Lung (tissue), 12 donors: ENCODE results near the gene LIPH. TPM values are rescaled to one million over a fixed set of nuclear protein-coding genes. Genes with fewer than 3 reads are reported as not detected.

Source experiments
- ATAC-seq: fragments of 200-7000 bp; cut with Tn5 transposase; one replicate; pipeline ENCODE4 v1.9.1; 2020; ENCODE audit warnings: moderate number of reproducible peaks; ENCODE audit not compliant: insufficient read depth, low FRiP score
- DNase-seq, 3 donors: peaks; one replicate each; pipeline ENCODE4 v3.0.0-alpha.2; 2013 to 2017
- H3K27ac ChIP-seq, 2 donors: one replicate each; pipeline ENCODE4 v1.5.1; 2013; ENCODE audit warnings: mild to moderate bottlenecking in 2 of 2, moderate library complexity in 2 of 2, control low read depth in 1 of 2, inconsistent platforms in 1 of 2, low read depth in 1 of 2, low read length in 1 of 2
- H3K27me3 ChIP-seq, 3 donors: one replicate each; pipeline ENCODE4 v1.5.1; 2013; ENCODE audit warnings: low read length in 2 of 3; ENCODE audit not compliant: control insufficient read depth in 3 of 3, insufficient read depth in 3 of 3
- H3K36me3 ChIP-seq, 4 donors: one replicate each; pipeline ENCODE4 v1.5.1; 2013; ENCODE audit warnings: low read length in 4 of 4, mild to moderate bottlenecking in 1 of 4, moderate library complexity in 1 of 4; ENCODE audit not compliant: control insufficient read depth in 4 of 4, insufficient read depth in 4 of 4
- H3K4me1 ChIP-seq, 5 donors: one replicate each; pipeline ENCODE4 v1.5.1; 2013; ENCODE audit warnings: low read length in 5 of 5, mild to moderate bottlenecking in 2 of 5, moderate library complexity in 1 of 5; ENCODE audit not compliant: control insufficient read depth in 5 of 5, insufficient read depth in 5 of 5
- H3K4me3 ChIP-seq: one replicate; pipeline ENCODE4 v1.5.1; 2013; ENCODE audit warnings: mild to moderate bottlenecking, control low read depth, moderate library complexity
- H3K9ac ChIP-seq, 2 donors: one replicate each; pipeline ENCODE4 v1.5.1; 2013; ENCODE audit warnings: low read length in 2 of 2, control low read depth in 1 of 2; ENCODE audit not compliant: insufficient read depth in 1 of 2
- H3K9me3 ChIP-seq, 4 donors: one replicate each; pipeline ENCODE4 v1.5.1; 2013; ENCODE audit warnings: low read length in 3 of 4, mild to moderate bottlenecking in 1 of 4, moderate library complexity in 1 of 4; ENCODE audit not compliant: control insufficient read depth in 4 of 4, insufficient read depth in 3 of 4
- WGBS, 2 donors: extraction: QIAGEN DNeasy Blood & Tissue Kit; methylation state at CpG; one replicate each; pipeline ENCODE4 v1.1.7; 2013; 5-methylcytosine and 5-hydroxymethylcytosine counted together
- polyA plus RNA-seq, 2 donors: library from polyadenylated mRNA; stranded (reverse); fragments of 200-250 nt; gene quantifications; one replicate each; pipeline ENCODE4 v1.2.1, GENCODE V29; 2013
- total RNA-seq, 2 donors: library from RNA; depleted of rRNA in 1 of 2; stranded (reverse); fragments of >200 nt in 1 of 2; gene quantifications; one replicate each; pipeline ENCODE4 v1.2.1, GENCODE V29; 2014 to 2021
- TF ChIP-seq, protein P1 (sequence below): IDR thresholded peaks from 2 replicates; pipeline ENCODE4 v1.5.1; 2012; ENCODE audit warnings: mild to moderate bottlenecking; ENCODE audit errors: control extremely low read depth, extremely low read depth
- donor health status: control.
- donor health status: control.
- donor health status: Bipolar disorder and iron deficiency.
- donor health status: healthy.
- donor health status: DM: yes; HTN: yes; CAD: no.

Gene LIPH
- total and polyA plus RNA-seq, 4 donors: 6.2 to 26.1 (median 15.0) TPM

DNA sequence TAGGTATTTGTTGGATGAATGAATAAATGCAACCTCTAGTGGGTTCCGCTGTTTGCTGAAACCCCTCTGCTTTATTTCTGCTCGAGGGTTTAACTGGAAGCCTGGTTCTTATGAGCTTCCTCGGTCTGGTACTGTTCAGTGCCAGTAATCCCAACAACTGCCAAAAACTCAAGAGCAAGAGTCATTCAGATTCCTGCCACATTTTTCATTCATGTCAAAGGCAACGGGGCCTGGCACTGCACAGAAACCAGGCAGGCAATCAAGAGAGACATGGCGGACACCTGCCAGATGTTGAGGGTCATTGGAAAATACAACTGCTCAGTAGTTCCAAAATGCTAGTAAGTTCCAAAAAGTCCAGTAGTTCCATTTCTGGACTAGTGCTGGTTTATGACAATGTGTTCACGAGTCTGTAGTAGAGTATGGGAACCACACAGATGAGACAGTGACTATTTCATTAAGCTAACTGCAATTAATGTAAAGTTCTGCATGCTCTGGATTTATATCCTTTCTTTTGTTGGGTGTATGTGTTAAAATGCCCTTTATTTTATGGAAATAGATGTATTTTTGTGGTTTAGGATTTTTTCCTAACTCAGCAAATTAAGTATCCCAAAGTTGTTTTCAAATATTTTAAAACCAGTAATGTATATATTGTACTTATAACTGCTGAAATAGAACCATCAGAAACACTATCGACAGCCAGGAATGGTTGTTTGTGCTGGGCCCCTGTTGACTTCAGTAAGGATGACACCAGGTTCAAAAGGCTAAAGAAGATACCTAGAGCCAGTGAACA lies 30.8 kb downstream of the LIPH start:
- H3K4me1 ChIP-seq: no peaks in the 10 kb centered on the region

DNA sequence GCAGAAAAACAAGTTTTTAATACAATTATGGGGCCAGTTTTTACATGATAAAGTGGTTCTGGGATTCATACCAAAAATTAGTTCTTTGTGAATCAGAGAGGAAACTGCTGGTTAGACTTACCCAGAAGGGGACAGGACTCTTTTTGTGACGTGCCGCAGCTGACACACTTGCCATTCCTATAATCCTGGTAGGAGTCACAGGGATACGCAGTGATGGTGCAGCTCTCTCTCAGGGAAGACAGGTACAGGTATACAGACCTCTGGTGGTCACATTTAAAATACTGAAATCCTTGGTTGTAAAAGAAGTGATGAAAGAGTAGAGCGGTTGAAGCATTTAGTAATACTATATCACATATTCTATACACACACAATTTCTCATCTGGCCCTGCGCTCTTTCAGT lies 33.4 kb downstream of the LIPH start:
- H3K4me3 ChIP-seq: no peak overlapping the region
- no peaks in the 10 kb centered on the region for H3K4me1 ChIP-seq
- DNase-seq: no peak
- peaks cover 0 to 2% (median 0%) of the 10 kb centered on the region in 3 donors for H3K27me3 ChIP-seq
- 85 to 91% methylated on average over 5 of the region's 5 CpGs for WGBS, 2 donors
- H3K27ac ChIP-seq: no peak overlapping the region
- H3K9ac ChIP-seq: no peak overlapping the region
- peaks cover 0 to 7% (median 0%) of the 10 kb centered on the region in 4 donors for H3K36me3 ChIP-seq
- H3K9me3 ChIP-seq: no peaks in the 10 kb centered on the region
- no peak for ATAC-seq
- TF ChIP-seq, protein P1, sequence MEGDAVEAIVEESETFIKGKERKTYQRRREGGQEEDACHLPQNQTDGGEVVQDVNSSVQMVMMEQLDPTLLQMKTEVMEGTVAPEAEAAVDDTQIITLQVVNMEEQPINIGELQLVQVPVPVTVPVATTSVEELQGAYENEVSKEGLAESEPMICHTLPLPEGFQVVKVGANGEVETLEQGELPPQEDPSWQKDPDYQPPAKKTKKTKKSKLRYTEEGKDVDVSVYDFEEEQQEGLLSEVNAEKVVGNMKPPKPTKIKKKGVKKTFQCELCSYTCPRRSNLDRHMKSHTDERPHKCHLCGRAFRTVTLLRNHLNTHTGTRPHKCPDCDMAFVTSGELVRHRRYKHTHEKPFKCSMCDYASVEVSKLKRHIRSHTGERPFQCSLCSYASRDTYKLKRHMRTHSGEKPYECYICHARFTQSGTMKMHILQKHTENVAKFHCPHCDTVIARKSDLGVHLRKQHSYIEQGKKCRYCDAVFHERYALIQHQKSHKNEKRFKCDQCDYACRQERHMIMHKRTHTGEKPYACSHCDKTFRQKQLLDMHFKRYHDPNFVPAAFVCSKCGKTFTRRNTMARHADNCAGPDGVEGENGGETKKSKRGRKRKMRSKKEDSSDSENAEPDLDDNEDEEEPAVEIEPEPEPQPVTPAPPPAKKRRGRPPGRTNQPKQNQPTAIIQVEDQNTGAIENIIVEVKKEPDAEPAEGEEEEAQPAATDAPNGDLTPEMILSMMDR: no peak

More for the DNA sequence above, 30.8 kb downstream of the LIPH start:
- Histone ChIP-seq H3K27me3 (peaks cover 0 to 2% (median 0%) of the 10 kb centered on the region in 3 donors), H3K4me3 (no peak overlapping the region), H3K36me3 (peaks cover 0 to 7% (median 0%) of the 10 kb centered on the region in 4 donors), H3K9me3 (no peaks in the 10 kb centered on the region), H3K9ac (no peak overlapping the region), H3K27ac (peak overlapping the region in 1 of 2 donors; percentile 42)
- DNase-seq: no peak
- ATAC-seq: no peak
- TF ChIP-seq, protein P1: no peak
- 76 to 87% methylated on average over 7 of the region's 7 CpGs for WGBS, 2 donors

DNA sequence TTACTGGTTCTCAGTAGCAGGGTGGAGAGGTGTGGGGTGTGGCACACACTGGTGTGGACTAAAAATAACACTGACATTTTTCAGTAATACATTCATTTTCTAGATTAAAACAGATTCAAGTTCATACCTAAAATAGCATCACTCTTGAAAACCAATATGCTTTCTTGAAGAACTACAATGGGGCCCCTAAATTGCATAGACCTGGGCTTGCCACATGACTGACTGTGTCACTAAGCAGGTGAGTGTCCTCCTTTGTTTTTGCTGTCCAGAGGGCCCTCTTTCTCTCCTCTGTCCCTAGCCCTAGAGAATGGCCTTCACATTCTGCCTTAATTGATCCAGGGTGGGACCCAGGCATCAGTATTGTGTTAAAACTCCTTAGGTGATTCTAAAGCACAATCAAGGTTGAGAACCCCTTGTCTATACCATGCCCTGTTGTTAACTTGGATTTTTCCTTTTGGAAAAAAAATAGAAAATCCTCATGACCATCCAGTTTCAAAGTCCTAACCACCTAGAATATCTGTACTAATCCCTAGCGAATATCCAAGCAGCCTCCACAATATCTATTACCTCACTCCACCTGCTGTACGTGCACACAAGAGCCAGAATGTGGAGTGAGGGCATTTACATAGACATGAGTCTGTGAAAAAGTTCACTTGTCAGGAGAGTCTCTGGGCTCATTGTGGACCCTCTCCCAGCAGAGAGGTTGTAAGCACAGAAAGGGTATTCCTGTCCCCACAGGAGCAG lies 34.8 kb downstream of the LIPH start:
- H3K4me1 ChIP-seq: no peaks in the 10 kb centered on the region
- ATAC-seq (no peak), DNase-seq (no peak)
- H3K4me3 ChIP-seq: no peak overlapping the region
- TF ChIP-seq, protein P1: no peak
- 85 to 90% methylated on average over 2 of the region's 2 CpGs for WGBS, 2 donors
- H3K9me3 ChIP-seq: no peaks in the 10 kb centered on the region
- H3K36me3 ChIP-seq: peaks cover 0 to 6% (median 0%) of the 10 kb centered on the region in 4 donors
- no peak overlapping the region for H3K9ac ChIP-seq
- no peaks in the 10 kb centered on the region for H3K27me3 ChIP-seq
- H3K27ac ChIP-seq: no peak overlapping the region
